Measurements from ENCODE around the gene MATN1.

MATN1 gene

DNA sequence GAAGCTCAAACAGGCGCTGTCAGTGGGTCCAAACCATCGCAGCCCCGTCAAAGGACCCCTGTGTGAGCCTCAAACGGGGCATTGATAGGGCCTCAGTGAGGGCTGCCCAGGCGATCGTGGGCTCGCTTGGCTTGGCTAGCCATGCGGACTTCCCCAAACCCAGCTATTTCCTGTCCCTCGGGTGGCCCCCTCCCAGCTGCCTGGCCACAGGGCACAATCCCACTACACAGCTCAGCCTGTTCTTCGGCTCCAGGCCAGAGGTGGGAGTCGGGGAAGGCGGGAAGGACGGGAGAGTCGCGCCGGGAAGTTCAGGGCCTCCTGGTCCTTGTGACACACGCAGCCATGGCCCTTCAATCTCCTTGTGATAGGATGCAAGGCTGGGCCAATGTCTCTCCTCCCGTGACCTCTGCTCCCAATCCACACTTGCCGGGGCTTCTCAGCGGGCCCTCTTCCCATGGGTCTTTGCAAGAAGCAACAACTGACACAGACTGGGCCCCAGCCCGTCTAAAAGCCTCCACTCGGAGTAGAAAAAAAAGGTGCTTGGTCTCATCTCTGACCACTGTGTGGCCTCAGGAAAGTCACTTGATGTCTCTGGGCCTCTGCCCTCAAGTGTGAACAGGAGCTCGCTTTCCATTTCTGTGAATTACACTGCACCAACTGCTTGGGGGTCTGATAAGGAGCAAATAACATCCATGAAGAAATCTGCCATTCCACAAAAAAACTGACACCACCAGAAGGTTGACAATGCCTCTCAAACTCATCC, 7.1 kb upstream of the MATN1 start:
- no peak for DNase-seq

DNA sequence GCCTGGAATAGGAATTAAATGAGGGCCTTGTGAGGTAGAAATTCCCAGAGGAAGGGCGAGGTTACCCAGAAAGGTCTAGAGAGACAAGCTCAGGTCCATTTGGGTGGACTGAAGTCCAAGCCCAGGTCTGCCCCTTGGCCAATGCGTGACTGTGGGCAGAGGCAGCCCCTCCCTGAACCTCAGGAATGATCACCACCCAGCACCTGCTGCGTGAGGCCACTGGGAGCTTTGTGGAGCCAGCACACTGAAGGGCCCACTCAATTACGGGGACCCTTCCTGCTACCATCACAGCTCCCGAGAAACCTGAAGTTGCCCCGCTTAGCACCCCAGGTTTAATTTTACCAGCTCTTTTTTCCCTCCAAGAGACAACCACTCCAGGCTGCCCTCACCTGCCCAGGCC, 6.5 kb upstream of the MATN1 start:
- no peak for DNase-seq

DNA sequence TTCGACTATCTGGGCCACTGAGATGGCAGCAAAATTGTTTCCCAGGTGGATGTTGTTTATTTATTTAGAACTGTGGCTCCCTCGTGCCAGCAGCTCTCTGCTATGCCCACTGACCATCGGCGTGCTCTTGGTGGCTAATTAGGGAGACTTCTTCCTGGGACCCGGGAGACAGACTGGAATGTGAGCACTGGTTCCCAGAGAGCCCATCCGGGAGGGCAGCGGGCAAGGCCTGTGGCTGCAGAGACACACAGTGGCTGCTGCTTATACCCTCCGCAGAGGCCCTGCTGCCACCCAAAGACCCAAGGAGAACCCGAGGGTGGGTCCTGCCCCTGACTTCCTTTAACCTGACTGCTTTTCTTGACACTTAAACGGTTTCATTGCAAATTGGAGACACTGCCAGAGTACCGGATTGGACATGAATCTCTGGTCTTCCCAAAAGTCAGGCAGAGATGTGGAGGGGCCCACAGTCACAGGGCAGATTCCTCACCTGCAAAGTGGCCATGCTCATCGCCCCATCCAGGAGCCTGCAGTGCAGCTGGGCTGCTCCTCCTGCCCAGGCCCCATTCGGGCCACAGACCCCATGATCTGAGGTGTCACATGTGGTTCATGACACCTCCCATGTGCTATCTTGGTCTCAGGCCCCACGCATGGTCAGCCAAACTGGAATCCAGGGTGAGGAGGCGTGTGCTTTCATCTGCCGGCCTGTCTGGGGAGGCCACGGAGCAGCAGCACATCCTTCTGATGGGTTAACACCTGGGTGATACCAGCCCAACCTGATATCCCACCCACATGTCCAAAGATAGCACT, 5.7 kb upstream of the MATN1 start:
- no peak for DNase-seq

DNA sequence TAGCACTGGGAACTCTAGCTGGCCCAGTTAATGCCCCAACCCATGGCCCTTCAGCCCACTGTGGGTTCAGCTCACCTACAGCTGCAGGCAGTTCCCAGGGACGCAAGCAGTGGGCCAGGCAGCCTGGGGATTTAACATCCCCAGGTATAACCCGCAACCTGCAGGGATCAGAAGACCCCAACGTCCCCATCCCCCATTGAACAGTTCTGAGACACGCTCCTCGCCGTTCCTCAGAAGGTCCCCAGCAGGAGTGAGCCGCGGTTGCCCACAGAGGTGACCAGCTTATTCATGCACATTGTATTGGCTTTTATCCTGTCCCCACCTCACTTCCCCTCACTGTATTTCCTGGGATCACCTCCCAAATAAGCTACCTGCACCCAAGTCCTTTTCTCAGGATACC, 5.0 kb upstream of the MATN1 start:
- DNase-seq, result no peak

DNA sequence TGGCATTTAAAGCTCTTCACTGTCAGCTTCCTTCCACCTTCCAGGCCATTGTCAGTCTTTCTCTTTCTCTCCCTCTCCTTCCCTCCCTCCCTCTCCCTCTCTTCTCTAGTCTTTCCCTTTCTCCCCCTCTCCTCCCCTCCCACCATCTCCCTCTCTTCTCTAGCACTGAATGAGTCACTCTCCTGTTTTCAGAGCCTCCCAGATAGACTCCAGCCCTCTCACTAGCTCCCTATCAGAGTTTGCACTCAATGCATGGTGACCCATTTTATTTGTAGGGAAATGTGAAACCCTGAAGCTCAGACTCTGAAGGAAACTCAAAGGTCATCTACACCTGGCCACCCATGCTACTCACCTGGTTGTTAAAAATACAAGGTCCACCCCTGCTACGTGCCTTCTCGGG, 4.4 kb upstream of the MATN1 start:
- DNase-seq, result no peak

DNA sequence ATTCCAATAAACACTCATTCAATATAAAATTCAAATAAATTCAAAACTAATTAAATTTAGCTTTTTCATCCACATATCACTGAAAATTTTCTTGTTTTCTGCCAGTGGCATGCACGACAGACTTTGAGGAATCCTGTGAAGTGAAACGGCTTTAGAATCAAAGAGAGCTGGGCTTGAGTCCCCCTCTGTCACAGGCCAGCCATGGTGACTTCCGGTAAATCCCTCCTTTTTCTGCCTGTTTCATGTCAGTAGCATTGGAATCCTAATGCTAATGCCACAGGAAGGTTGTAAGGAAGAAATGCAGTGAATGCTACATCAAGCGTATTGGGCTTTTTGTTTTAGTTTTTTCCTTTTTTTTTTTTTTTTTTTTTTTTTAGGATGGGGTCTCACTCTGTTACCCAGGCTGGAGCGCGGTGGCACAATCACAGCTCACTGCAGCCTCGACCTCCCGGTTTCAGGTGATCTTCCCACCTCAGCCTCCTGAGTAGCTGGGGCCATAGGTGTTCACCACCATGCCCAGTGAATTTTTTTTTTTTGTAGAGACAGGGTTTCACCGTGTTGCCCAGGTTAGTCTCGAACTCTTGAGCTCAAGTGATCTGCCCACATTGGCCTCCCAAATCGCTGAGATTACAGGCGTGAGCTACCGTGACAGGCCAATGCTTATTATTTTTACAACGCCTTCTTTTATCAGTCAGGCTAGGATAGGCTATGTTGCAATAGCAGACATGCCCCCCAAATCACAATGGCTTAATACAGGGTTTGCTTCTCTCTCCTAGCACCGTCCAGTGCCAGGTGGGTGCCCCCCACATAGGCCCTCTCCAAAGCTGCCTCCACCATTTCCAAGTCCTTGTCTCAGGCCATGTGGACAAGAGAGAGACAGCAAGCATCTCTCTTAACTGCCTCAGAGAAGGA, 3.6 kb upstream of the MATN1 start:
- no peak for DNase-seq

DNA sequence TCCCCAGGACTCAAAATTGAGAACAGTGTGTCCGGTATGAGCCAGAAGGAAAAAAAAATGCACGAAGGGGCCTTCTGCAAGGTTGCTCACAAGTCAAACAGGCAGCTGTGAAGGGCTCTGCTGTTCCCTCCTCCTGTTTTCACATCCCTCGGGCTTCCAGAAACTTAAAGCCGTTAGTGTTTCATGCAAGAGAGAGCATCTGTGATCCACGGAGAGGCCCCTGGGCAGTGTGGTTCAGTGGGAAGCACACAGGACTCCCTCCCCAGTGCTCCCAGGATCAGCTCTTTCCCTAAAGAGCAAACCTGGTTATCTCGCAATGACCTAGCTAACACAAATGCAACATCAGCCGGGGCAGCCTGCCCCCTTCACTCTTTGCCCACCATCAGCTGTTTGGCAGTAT, 2.9 kb upstream of the MATN1 start:
- DNase-seq, result no peak

DNA sequence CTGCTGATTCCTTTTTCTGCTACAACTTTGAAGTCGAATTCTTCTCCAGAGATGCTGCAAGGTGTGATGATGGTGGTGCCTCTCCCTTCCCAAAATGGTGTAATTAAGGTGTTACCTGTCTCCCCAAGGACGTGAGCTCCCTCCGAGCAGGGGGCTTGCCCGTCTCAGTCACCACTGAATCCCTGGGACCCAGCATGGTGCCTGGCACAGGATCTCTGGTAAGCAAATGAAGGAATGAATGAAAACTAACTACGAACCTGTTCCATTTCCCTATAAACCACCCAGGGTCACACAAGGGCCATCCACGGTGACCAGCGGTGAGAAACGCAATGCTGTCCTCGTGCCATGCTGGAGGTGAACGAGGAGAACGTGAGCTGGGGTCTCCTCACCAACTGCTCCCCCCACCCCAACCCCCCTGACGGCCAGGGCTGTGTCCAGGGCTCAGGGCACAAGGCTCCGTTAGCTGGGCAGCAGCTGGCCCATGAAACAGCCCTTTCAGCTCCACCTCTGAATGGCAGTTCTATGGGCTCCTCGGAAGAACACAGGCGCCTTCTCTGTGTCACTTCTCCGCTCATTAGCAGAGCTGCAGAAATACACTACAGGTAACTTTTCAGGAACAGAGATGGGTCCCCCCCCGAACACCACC, 2.2 kb upstream of the MATN1 start:
- no peak for DNase-seq

DNA sequence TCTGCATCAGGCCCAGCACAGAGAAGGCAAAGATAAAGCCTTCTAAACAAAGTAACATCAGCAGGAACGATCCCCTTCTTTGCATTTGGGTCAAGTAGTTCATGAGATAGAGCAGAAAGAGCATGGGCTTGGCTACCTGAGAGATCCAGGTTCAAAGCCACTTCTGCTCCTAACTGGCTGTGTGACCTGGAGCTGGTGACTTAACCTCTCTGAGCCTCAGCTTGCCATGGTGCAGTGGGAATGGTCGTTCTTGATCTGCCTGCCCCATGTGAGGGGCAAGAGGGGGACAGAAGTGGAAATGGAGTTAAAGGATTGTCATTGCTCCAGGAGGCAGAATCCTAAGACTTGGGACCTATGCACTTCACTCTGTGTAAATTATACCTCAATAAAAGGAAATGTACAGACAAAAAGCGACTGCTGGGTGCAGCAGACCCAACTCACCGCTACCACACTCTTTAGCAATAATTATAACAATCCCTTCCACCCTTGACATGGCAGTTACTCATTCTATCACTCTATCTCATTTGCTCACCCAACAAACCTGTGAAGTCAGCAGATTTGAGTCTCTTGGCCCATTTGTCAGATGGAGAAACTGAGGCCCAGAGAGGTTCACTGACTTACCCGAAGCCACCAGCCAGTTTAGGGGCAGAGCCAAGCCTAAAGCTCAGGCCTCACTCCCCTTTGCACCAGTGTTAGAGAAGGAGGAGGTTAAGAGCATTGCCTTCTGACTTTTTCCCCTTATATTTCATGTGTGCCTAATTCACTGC, 1.5 kb upstream of the MATN1 start:
- no peak for DNase-seq

DNA sequence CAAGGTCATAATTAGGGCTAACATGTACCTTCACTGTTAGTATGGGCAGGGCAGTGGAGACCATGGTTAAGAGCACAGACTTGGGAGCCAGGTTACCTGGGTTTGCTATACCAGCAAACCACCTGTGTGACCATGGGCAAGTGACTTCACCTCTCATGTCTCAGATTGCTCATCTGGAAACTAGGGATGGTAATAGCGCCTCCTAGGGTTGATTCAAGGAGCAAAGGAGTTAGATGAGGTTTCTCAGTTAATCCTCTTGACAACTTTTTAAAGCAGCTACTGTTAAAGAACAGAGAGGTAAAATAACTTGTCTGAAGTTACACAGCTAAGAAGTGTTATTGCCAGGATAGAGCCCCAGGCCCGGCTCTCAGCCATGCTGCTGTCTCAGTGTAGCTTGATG, 790 bp upstream of the MATN1 start:
- DNase-seq, result no peak

DNA sequence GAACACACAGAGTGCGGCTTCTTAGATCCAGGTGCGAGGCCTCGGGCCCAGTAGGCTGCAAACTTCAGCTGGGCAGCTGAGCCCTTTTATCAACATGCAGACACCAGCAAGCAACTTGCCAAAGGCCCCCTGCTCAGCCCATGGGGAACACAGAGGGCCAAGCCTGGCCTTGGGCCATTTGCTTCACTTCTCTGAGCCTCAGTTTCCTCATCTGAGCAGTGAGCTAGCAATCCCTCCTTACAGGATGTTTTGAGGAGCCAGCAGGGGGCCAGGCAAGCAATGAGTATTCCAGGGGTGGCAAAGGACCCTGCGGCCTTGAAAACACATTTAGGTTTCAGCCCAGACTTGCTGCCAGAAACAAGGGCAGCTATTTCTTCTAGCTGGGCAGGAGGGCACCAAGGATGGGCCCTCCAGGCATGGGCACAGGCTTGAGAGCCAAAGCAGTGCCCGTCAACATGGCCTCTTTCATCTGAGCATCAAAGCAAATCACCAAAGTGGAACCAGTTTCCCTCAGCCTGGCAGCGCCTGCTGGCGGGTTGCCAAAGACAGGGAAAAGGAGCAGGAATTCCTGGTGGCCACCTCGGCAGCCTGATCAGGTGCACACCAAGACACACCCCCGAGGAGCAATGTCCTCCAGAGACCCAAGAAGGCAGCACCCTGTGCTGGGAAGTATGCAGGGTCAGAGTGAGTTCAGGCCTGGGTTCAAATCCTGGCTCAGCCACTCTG, 1.4 kb downstream of the MATN1 start:
- no peak for DNase-seq

DNA sequence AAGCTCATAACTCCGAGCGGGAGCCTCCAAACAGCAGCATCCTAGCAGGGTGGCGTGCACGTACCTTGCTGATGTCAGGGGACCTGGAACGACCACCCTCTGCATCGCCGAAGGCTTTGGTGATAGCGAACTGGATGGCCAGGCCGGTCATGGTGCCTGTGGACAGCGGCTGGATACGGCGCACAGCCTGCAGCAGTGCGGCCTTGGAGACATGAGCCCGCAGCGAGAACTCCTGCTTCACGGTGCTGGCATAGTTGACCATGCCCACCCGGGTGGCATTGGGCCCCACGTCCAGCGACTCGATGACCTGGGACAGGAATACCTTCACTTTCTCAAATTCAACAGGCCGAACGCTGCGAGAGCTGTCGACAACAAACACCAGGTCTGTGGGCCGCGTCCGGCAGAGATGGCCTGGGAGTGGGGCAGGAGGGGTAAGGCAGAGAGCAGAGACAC, 2.0 kb downstream of the MATN1 start:
- DNase-seq, result no peak

DNA sequence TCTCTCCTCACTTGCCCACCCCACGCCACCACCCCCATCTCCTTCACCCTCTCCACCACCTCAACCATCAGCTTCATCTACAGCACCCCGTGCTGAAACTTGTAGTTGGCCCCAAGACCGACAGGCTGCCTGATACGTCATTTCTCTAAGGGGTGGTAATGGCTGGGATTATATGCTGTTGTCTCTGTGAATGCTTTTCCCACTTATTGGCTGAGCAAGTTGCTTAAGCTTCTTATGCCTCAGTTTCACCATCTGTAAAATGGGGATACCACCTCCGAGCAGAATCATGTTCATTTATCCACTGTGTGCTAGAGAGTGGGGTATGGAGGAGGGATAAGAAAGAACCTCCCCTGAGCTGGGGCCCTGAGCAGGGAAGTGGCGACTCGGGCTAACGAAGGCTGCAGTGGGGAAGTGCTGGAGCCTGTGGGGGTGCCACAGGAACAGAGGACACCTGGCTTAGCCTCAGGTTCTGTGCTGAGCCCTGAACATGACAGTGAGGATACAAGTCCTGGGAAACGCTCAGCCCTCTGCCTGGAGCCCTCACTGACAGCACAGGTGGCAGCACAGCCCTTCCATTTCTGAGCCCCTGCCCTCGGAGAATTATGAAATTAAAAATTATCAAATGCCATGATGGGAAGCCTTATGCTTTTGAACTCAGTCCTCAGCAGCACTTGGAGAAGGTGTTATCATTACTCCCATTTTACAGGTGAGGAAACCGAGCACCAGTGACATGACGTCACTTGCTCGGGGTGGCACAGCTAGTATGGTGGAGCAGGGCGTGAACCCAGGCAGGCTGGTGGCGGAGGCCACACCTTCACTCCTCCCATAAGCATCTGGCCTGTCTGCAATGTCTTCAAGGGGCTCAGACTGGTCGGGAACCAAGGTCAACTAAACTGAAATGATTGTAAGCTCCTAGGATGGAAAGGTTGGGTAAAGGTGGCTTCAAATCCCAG, 2.8 kb downstream of the MATN1 start:
- no peak for DNase-seq

DNA sequence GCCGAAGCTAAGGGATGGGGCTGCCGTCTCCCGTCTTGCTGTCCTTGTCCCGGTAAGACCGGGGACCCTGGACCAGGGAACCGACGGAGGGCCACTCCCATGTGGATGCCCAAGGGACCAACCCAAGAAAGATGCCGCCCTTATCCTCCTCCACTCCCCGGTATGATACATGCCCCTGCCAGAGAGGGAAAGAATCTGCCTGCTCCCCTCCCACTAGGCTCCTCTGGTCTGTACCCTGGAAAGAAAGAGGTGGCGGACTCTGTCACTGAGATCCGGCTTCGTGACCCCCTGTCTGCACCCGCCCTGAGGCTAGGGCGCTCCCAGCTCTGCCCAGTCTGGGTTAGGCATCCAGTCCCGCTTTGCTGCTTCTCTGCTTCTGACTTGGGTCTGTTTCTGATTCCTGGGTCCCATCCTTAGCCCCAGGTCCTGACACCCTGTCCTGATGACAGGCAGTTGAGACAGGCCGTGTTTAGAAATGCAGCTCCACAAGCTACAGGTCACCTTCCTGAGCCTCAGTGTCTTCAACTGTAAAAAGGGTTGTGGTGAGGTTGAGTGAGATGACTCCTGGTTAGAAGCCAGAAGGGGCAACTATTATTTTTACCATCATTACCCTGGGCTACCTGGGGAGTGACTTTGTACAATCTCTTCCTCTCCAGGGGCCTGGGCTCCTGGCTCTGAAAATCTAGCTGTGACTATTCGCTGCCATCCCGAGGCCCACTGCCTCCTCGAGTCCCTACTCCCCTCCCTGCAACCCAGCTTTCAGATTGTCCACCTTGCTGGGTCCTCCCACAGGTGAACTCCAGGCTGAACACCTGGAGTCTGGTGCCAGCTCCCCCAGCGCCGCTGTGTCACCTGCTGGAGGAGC, 3.7 kb downstream of the MATN1 start:
- DNase-seq, result peak in 1 of 4 experiments; percentile 43

DNA sequence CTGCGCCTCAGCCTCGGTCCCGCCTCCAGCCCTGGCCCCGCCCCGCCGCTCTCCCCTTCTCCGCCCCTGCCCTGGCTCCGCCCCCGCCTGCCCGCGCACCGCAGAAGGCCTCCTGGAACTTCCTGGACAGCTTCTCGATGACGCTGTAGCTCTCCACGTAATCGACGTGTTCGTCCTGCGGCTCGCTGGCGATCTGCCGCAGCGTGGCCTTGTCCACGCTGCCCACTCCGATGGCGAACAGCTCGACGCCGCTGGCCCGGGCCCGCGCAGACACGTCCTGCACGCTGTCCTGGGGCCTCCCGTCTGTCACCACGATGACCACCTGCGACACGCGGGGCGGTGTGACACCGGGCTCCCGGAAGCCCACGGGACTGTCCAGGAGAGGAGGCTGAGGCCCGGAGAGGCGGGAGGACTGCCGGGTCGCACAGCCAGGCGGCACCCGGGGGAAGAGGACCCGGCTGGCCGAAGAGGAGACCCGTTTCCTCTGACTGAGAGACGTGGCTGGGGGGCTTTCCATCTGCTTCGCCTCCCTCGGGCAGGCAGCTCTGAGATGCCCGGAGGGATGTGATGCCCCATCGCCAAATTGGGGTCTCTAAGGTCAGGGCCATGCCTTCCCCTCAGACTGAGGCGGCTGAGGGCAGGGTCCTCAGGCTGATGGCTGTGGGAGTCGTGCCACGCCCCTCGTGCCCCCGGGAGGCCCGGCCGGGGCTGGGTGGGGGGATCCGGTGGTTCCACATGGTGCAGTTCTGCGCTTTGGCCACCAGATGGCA, 4.6 kb downstream of the MATN1 start:
- peak; percentile 66 to 75 (median 70) for DNase-seq

DNA sequence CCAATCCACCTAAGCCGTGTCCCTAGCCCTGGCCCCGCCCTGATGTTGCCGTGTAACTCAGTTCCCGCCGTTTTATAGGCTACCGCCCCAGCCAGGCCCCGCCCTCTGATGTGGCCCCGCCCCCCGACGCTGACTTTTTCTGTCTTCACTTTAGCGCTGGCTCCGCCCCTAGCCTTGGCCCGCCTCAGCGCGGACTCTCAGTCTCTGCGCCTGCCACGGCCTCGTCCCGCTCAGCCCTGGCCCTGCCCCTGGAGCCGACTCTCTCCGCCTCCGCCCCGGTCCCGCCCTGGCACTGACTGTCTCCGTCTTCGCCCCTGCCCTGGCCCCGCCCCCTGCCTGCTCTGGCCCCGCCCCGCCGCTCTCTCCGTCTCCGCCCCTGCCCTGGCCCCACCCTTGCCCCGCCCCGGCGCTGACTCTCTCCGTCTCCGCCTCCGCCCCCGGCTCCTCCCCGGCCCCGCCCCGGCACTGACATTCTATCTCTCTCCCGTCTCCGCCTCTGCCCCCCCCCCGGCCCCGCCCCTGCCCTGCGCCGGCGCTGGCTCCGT, 5.2 kb downstream of the MATN1 start:
- DNase-seq, result peak; percentile 99 to 100 (median 100)

DNA sequence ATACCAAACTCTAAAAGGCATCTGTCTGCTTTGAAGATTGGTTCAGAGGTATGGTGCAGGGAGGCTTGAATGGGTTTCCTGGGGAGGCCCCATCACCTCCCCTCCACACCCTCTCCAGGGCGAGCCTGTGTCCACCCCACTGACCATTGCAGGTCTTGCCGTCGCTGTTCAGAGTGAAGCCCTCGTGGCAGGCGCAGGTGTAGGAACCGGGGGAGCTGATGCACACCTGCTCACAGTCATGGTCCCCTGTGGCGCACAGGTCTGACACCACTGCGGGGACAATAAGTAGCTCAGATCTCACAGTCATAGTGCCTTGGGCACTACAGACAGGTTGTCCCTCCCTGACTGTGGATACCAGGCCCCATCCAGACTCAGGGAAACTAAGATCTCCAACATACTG, 6.7 kb downstream of the MATN1 start:
- no peak for DNase-seq

DNA sequence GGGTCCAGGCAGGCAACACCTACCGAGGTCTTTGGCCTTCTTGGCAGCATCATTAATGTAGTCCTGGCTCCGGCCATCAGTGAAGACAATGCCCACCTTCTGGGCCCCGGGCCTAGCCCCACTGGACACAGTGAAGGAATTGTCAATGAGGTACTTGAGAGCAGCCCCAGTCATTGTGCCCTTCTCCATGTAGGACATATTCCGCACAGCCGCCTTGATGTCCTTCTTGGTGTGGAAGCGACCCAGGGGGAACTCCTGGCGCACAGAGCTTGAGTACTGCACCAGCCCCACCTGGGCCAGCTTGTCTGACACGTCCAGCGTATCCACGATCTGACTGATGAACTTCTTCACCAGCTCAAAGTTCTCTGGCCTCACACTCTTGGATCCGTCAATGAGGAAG, 7.5 kb downstream of the MATN1 start:
- DNase-seq, result no peak
